ENCODE data around the gene SEMA6A. TPM values are rescaled to one million over a fixed set of nuclear protein-coding genes. Genes with fewer than 3 reads are reported as not detected.

Gene SEMA6A
- total and polyA plus RNA-seq, 10 of the 15 experiments (the other 5 are each of a cell fraction or from before 2014, with no cell fraction given): 0.16 to 10.2 (median 1.1) TPM

DNA sequence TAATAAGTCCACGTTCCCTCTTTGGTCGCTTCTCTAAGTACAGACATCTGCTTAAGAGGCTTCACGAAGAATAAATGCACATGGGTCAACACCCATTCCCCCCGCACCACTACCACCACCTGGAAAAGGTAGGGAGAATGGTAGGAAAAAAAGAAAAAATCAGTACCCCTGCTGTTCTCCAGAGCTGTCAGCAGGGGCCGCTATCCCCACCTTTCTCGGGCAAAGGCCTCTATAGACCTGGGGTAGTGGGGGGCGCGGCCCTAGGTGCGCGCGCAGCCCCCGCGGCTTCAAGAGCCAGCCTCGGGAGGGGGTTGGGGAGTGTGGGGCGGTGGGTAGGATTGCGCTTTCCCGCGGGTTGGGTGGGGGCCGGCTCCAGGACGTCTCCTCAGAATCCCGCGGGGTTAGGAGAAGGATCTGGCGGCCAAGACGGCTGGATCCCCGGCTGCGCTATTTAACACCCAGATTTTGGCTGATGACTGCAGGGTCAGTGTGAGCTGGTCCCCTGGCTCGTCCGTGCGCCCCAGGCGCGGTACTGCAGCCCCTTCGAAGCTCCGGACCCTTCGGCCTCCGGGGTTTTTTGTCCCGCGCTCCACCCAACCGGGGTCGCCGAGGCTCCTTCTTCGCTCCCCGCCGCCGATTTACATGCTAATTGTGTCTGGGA, 1.6 kb upstream of the SEMA6A start (continued):
- TF ChIP-seq BHLHE40 (IDR thresholded peaks at IDR 0.05; ENCODE audit: borderline replicate concordance in 1 of 2, low read depth in 2 of 2, low read length in 1 of 2) (peak in 1 of 2 experiments; percentile 21; a peak in 1 of 4 replicates), RAD21 (IDR thresholded peaks at IDR 0.05; ENCODE audit: insufficient read depth, low read depth, low read length) (peak; percentile 97), SMC3 (IDR thresholded peaks at IDR 0.05; ENCODE audit: borderline replicate concordance, low read length) (peak; percentile 89), IKZF2 (IDR thresholded peaks at IDR 0.05) (peak; percentile 90 to 92), FOS (IDR thresholded peaks at IDR 0.05; ENCODE audit: borderline replicate concordance, extremely low read depth, insufficient read length) (no peak), CBX5 (IDR thresholded peaks at IDR 0.05; ENCODE audit: low read depth) (no peak), POLR2AphosphoS5 (IDR thresholded peaks at IDR 0.05; ENCODE audit: low read length) (0 out of 2 replicates have a peak, but pooled peaks have one; percentile 17), ZNF207 (IDR thresholded peaks at IDR 0.05; ENCODE audit: borderline replicate concordance) (no peak), MEF2A (IDR thresholded peaks at IDR 0.05; ENCODE audit: insufficient read depth, low read depth, low read length) (0 out of 2 replicates have a peak, but pooled peaks have one; percentile 45), NRF1 (conservative IDR thresholded peaks at IDR 0.05; ENCODE audit: low read depth, low read length) (no peak), SIX5 (IDR thresholded peaks at IDR 0.05; ENCODE audit: low read depth, low read length, severe bottlenecking) (no peak), BACH1 (IDR thresholded peaks at IDR 0.05; ENCODE audit: borderline replicate concordance) (no peak), NR2F1 (conservative IDR thresholded peaks at IDR 0.05) (0 out of 2 replicates have a peak, but pooled peaks have one; percentile 8), POU2F2 (IDR thresholded peaks at IDR 0.05; ENCODE audit: borderline replicate concordance, low read depth, low read length) (0 out of 3 replicates have a peak, but pooled peaks have one; percentile 26), HCFC1 (IDR thresholded peaks at IDR 0.05; ENCODE audit: low read length) (no peak), CHD4 (IDR thresholded peaks at IDR 0.05) (no peak)
- TF ChIP-seq, protein P1, sequence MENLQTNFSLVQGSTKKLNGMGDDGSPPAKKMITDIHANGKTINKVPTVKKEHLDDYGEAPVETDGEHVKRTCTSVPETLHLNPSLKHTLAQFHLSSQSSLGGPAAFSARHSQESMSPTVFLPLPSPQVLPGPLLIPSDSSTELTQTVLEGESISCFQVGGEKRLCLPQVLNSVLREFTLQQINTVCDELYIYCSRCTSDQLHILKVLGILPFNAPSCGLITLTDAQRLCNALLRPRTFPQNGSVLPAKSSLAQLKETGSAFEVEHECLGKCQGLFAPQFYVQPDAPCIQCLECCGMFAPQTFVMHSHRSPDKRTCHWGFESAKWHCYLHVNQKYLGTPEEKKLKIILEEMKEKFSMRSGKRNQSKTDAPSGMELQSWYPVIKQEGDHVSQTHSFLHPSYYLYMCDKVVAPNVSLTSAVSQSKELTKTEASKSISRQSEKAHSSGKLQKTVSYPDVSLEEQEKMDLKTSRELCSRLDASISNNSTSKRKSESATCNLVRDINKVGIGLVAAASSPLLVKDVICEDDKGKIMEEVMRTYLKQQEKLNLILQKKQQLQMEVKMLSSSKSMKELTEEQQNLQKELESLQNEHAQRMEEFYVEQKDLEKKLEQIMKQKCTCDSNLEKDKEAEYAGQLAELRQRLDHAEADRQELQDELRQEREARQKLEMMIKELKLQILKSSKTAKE (IDR thresholded peaks at IDR 0.05; ENCODE audit: low read depth, poor library complexity, severe bottlenecking): peak; percentile 20
- TF ChIP-seq, protein P2, sequence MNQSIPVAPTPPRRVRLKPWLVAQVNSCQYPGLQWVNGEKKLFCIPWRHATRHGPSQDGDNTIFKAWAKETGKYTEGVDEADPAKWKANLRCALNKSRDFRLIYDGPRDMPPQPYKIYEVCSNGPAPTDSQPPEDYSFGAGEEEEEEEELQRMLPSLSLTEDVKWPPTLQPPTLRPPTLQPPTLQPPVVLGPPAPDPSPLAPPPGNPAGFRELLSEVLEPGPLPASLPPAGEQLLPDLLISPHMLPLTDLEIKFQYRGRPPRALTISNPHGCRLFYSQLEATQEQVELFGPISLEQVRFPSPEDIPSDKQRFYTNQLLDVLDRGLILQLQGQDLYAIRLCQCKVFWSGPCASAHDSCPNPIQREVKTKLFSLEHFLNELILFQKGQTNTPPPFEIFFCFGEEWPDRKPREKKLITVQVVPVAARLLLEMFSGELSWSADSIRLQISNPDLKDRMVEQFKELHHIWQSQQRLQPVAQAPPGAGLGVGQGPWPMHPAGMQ (IDR thresholded peaks at IDR 0.05; ENCODE audit: borderline replicate concordance): no peak
- TF ChIP-seq, protein P3, sequence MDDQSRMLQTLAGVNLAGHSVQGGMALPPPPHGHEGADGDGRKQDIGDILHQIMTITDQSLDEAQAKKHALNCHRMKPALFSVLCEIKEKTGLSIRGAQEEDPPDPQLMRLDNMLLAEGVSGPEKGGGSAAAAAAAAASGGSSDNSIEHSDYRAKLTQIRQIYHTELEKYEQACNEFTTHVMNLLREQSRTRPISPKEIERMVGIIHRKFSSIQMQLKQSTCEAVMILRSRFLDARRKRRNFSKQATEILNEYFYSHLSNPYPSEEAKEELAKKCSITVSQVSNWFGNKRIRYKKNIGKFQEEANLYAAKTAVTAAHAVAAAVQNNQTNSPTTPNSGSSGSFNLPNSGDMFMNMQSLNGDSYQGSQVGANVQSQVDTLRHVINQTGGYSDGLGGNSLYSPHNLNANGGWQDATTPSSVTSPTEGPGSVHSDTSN (IDR thresholded peaks at IDR 0.05; ENCODE audit: insufficient replicate concordance, low read depth, low read length): no peak
- TF ChIP-seq, protein P4, sequence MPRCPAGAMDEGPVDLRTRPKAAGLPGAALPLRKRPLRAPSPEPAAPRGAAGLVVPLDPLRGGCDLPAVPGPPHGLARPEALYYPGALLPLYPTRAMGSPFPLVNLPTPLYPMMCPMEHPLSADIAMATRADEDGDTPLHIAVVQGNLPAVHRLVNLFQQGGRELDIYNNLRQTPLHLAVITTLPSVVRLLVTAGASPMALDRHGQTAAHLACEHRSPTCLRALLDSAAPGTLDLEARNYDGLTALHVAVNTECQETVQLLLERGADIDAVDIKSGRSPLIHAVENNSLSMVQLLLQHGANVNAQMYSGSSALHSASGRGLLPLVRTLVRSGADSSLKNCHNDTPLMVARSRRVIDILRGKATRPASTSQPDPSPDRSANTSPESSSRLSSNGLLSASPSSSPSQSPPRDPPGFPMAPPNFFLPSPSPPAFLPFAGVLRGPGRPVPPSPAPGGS (IDR thresholded peaks at IDR 0.05; ENCODE audit: borderline replicate concordance, insufficient read depth, low read depth, low read length, poor library complexity, severe bottlenecking): peak; percentile 39
- TF ChIP-seq, protein P5, sequence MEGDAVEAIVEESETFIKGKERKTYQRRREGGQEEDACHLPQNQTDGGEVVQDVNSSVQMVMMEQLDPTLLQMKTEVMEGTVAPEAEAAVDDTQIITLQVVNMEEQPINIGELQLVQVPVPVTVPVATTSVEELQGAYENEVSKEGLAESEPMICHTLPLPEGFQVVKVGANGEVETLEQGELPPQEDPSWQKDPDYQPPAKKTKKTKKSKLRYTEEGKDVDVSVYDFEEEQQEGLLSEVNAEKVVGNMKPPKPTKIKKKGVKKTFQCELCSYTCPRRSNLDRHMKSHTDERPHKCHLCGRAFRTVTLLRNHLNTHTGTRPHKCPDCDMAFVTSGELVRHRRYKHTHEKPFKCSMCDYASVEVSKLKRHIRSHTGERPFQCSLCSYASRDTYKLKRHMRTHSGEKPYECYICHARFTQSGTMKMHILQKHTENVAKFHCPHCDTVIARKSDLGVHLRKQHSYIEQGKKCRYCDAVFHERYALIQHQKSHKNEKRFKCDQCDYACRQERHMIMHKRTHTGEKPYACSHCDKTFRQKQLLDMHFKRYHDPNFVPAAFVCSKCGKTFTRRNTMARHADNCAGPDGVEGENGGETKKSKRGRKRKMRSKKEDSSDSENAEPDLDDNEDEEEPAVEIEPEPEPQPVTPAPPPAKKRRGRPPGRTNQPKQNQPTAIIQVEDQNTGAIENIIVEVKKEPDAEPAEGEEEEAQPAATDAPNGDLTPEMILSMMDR (IDR thresholded peaks at IDR 0.05 in 2 of 3, conservative IDR thresholded peaks at IDR 0.05 in 1 of 3; ENCODE audit: control insufficient read depth in 2 of 3, extremely low read depth in 1 of 3, insufficient read depth in 1 of 3, low read depth in 3 of 3, low read length in 3 of 3): peak; percentile 86 to 97 (median 94)
